ENCODE measurements around the gene CCDC74B.
"Not testable (repeated sequence)": the region's sequence is repeated elsewhere in the genome, so short reads cannot be mapped to it uniquely, and the experiment has no call there.

DNA sequence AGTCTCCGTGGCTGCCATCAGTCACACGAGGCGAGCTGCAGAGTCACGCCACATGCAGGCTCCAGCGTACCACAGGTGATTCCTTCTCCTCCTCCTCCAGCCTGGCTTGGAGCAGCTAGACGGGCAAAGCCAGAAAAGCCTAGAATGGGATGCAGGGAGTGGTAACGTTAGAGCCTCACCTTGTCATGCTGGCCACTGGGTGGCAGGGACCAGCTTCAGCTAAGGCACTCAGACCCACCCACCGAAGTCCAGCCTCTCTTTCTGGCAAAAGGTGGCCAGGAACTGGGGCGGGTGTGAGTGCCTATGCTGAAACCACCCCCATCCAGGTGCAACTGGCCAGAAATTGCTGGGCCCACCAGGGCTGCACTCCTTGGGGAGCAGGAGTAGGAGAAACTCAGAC lies 17.2 kb downstream of the CCDC74B start:
- not testable (repeated sequence) for TF ChIP-seq POLR2AphosphoS5, POLR2A, TAF1, POU2F2 (IDR thresholded peaks at IDR 0.05; ENCODE audit: low read depth, low read length)

All from GM12891 (cell line).